Measurements from ENCODE around the gene ABCA2.

DNA sequence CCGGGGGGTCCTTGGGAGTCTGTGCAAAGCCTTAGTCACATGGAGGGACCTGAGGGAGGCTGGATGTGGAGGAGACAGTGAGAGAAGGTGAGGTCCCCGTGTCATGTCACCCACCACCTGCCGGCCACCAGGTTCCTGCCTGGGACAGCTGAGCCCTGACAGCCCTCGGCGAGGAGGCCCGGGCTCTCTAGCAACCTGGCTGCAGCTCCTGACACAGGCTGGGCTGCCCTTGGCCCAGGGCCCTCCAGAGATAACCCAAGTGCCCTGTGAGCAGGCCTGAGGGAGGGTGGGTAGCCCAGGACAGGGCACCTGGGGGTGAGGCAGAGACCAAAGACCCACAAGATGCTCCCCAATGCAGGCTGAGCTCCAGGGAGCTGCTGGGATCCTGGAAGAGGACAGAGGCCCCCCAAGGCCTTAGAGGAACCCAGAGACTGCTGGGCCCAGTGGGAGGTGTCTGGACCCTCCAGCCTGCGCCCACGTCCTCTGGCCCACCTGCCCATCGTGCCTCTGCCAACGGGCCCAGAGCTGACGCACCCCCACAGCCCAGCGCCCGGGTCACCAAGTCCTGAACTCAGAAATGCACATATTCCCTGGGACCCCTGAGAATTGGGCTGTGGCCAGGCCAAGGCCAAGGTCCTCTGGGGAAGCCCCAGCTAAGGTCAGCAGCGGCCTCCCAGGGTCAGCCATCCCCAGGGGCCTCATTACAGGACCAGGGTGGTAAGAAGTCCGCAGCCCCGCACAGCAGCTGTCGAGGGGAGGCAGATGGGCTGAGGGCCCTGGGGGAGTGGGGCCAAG lies 59.5 kb downstream of the ABCA2 start:
- TF ChIP-seq, protein P1, sequence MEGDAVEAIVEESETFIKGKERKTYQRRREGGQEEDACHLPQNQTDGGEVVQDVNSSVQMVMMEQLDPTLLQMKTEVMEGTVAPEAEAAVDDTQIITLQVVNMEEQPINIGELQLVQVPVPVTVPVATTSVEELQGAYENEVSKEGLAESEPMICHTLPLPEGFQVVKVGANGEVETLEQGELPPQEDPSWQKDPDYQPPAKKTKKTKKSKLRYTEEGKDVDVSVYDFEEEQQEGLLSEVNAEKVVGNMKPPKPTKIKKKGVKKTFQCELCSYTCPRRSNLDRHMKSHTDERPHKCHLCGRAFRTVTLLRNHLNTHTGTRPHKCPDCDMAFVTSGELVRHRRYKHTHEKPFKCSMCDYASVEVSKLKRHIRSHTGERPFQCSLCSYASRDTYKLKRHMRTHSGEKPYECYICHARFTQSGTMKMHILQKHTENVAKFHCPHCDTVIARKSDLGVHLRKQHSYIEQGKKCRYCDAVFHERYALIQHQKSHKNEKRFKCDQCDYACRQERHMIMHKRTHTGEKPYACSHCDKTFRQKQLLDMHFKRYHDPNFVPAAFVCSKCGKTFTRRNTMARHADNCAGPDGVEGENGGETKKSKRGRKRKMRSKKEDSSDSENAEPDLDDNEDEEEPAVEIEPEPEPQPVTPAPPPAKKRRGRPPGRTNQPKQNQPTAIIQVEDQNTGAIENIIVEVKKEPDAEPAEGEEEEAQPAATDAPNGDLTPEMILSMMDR (IDR thresholded peaks at IDR 0.05): no peak
- TF ChIP-seq POLR2A (IDR thresholded peaks at IDR 0.05): no peak
- no peak for TF ChIP-seq EP300 (IDR thresholded peaks at IDR 0.05)
- TF ChIP-seq POLR2AphosphoS5 (IDR thresholded peaks at IDR 0.05): no peak
